Spleen (tissue), 7 donors: ENCODE results near the gene IGSF9B.

Experiments
- POLR2AphosphoS5 ChIP-seq, 3 donors: sonication (generic); formaldehyde crosslinking; IDR thresholded peaks; one replicate each; pipeline ENCODE4 v1.5.1; 2017; ENCODE audit warnings: antibody characterized with exemption in 3 of 3
- TF ChIP-seq, protein P1 (sequence below), 11 experiments: fragments of 200-600 bp in 7 of 11; fragments of 450-650 bp in 4 of 11; sonication (generic) in 4 of 11; IDR thresholded peaks in 8 of 11; conservative IDR thresholded peaks in 3 of 11; 1 replicate in 7 of 11; 2 replicates in 4 of 11; pipeline versions ENCODE4 v1.4.0 to v1.8.0; 2016 to 2021; ENCODE audit warnings: antibody characterized with exemption in 11 of 11, inconsistent platforms in 4 of 11, mild to moderate bottlenecking in 1 of 11
- donor health status: DM: no; HTN: no; CAD: no; lungs with moderate emphysema.
- donor health status: DM: no; HTN: no; CAD: no.
- donor health status: DM: no; HTN: no; CAD: no.

DNA sequence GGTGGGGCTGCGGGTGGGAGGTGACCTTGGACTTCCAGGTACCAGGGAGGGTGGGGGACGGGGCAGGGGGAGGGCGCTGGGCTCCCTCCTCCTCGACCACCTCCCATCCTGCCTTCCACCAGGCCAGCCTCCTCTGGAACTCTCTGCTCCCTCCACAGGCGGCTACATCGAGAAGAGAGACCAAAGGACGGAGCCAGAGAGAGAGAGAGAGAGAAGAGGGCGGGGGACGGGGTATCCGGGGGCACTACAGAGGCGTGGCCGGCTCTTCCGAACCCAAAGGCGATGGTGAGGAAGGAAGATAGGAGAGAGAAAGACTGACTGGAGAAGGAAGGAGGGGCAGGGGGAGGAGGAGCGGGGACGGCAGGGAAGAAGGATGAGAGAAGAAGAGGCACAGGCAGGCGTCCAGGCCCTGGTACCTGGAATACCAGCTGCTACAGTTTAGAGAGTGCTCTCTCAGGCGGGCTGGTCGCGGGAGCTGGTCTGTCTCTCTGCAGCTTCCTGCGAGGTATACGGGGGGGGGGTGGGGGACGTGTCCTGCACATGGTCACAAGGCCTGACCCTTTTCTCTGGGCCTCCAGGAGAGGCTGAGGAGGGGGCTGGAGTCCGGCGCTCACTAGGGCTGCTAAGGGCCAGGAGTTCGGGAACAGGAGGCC, 38.0 kb downstream of the IGSF9B start:
- TF ChIP-seq, protein P1, sequence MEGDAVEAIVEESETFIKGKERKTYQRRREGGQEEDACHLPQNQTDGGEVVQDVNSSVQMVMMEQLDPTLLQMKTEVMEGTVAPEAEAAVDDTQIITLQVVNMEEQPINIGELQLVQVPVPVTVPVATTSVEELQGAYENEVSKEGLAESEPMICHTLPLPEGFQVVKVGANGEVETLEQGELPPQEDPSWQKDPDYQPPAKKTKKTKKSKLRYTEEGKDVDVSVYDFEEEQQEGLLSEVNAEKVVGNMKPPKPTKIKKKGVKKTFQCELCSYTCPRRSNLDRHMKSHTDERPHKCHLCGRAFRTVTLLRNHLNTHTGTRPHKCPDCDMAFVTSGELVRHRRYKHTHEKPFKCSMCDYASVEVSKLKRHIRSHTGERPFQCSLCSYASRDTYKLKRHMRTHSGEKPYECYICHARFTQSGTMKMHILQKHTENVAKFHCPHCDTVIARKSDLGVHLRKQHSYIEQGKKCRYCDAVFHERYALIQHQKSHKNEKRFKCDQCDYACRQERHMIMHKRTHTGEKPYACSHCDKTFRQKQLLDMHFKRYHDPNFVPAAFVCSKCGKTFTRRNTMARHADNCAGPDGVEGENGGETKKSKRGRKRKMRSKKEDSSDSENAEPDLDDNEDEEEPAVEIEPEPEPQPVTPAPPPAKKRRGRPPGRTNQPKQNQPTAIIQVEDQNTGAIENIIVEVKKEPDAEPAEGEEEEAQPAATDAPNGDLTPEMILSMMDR (IDR thresholded peaks at IDR 0.05 in 8 of 11, conservative IDR thresholded peaks at IDR 0.05 in 3 of 11), result no peak
- no peak for TF ChIP-seq POLR2AphosphoS5 (IDR thresholded peaks at IDR 0.05)
